ENCODE measurements around the gene SYNPR.

GRCh38 chr3:63352008-63352279 lies 73.8 kb downstream of the SYNPR start:
- TF ChIP-seq POLR2AphosphoS5 (IDR thresholded peaks at IDR 0.05; ENCODE audit: borderline replicate concordance, low read depth, low read length), result no peak
- TF ChIP-seq EZH2 (IDR thresholded peaks at IDR 0.05), result no peak
- no peak for TF ChIP-seq FOXP2 (optimal IDR thresholded peaks at IDR 0.05; ENCODE audit: control extremely low read depth, extremely low read length, insufficient read depth)
